ENCODE measurements around the gene FOXD1.

- no peak for TF ChIP-seq CTCF (IDR thresholded peaks at IDR 0.05)
- no peak for TF ChIP-seq POLR2A (IDR thresholded peaks at IDR 0.05)
These were observed 4.6 kb downstream of the FOXD1 start for GRCh38 chr5:73443829-73444498.
